Smooth muscle cell (in vitro differentiated cells): ENCODE measurements around the gene SAMD10. TPM values are rescaled to one million over a fixed set of nuclear protein-coding genes. Genes with fewer than 3 reads are reported as not detected.

Experiments used
- DNase-seq: peaks from one replicate; lab custom pipeline; 2025; ENCODE audit not compliant: unreplicated experiment; lab: John Stamatoyannopoulos, UW
- H2AFZ ChIP-seq: fragments of 200-600 bp; sonication (generic); 2 replicates; pipeline ENCODE4 v1.6.0; 2016; ENCODE audit warnings: antibody characterized with exemption, low read depth, mild to moderate bottlenecking
- H3F3A ChIP-seq: fragments of 200-600 bp; sonication (generic); 2 replicates; pipeline ENCODE4 v1.6.0; 2017; ENCODE audit warnings: antibody characterized with exemption, low read depth
- H3K27ac ChIP-seq: fragments of 200-600 bp; sonication (generic); 2 replicates; pipeline ENCODE4 v1.5.1; 2016; ENCODE audit warnings: low read depth, mild to moderate bottlenecking
- H3K27me3 ChIP-seq: fragments of 200-600 bp; sonication (generic); 2 replicates; pipeline ENCODE4 v1.6.1; 2016; ENCODE audit warnings: low read depth, mild to moderate bottlenecking
- H3K36me3 ChIP-seq: fragments of 200-600 bp; sonication (generic); 2 replicates; pipeline ENCODE4 v1.5.1; 2016; ENCODE audit warnings: low read depth
- H3K4me1 ChIP-seq: fragments of 200-600 bp; sonication (generic); 2 replicates; pipeline ENCODE4 v1.5.1; 2016; ENCODE audit warnings: low read depth
- H3K4me2 ChIP-seq: fragments of 200-600 bp; sonication (generic); 2 replicates; pipeline ENCODE4 v1.6.0; 2016; ENCODE audit warnings: mild to moderate bottlenecking
- H3K4me3 ChIP-seq: fragments of 200-600 bp; sonication (generic); 2 replicates; pipeline ENCODE4 v1.5.1; 2016; ENCODE audit warnings: mild to moderate bottlenecking
- H3K79me2 ChIP-seq: fragments of 200-600 bp; sonication (generic); 2 replicates; pipeline ENCODE4 v1.6.0; 2016; ENCODE audit warnings: low read depth, mild to moderate bottlenecking
- H3K9ac ChIP-seq: fragments of 200-600 bp; sonication (generic); 2 replicates; pipeline ENCODE4 v1.6.0; 2016; ENCODE audit warnings: low read depth
- H3K9me3 ChIP-seq: fragments of 200-600 bp; sonication (generic); replicated peaks from 2 replicates; pipeline ENCODE4 v1.5.1; 2016; ENCODE audit warnings: low read depth
- H4K20me1 ChIP-seq: fragments of 200-600 bp; sonication (generic); 2 replicates; pipeline ENCODE4 v1.6.0; 2016; ENCODE audit warnings: low read depth
- WGBS: methylation state at CpG from one replicate; pipeline ENCODE4 v1.1.7; 2016; ENCODE audit warnings: low lambda C conversion rate; 5-methylcytosine and 5-hydroxymethylcytosine counted together
- polyA plus RNA-seq: library from polyadenylated mRNA; unstranded; fragments of >200 nt; fragmentation: Nextera tagmentation; extraction: Ambion mirVana; gene quantifications from 2 replicates; pipeline ENCODE4 v1.2.1, GENCODE V29; 2016
- total RNA-seq: library from RNA; depleted of rRNA; stranded (reverse); fragments of >200 nt; gene quantifications from 2 replicates; pipeline ENCODE4 v1.2.3, GENCODE V29; 2014
- TF ChIP-seq, protein P1 (sequence below): fragments of 200-600 bp; sonication (generic); IDR thresholded peaks from 2 replicates; pipeline ENCODE4 v1.5.1; 2017; ENCODE audit warnings: borderline replicate concordance, mild to moderate bottlenecking, antibody characterized with exemption; ENCODE audit not compliant: insufficient read depth, poor library complexity, severe bottlenecking

Gene SAMD10
- total and polyA plus RNA-seq, 2 experiments from 2014 or later: 0.13 to 1.2 TPM

DNA sequence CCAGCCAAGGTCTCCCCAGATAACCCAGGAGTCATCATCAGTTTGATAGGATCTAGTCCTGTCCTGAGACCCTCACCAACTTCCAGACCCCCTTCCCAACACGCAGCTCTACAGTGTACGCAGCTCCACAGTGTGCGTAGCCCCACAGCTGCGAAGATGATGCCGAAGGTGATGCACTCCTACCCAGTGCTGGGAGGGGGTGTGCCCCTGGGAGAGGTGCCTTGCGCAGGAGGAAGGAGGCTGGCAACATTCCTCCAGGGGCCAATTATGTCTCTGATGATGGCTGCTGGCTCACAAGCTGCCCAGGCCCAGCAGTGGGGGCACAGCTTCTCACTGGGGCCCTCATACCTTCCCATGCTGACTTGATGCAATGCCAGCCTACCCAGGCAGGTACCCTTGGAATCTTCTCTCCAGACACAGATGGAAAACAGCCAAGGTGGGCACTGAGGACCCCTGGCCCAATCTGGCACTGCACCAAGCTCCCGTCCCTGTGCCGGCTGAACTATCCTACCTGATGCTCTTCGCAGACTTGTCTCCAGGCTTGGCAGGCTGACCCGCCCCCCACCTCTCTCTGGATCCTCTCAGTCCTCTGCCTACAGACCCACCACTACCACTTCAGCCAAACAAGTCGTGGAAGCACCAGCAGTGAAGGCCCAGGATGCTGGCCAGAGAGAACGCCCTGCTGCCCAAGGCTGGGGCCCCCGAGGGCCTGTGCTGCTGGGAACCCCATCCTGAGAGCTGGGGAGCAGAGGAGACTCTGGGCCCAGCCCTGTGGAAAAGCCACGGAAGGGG lies 11.1 kb downstream of the SAMD10 start:
- 91% methylated on average over 14 of the region's 14 CpGs for WGBS
- H3K27ac ChIP-seq: no peak overlapping the region
- no peak overlapping the region for H3K9ac ChIP-seq
- no peaks in the 10 kb centered on the region for H3F3A ChIP-seq
- peaks cover 12% of the 10 kb centered on the region for H3K4me1 ChIP-seq
- no peak for DNase-seq
- H4K20me1 ChIP-seq: no peaks in the 10 kb centered on the region
- peak overlapping the region; percentile 65 for H3K4me3 ChIP-seq
- no peaks in the 10 kb centered on the region for H3K9me3 ChIP-seq
- peak overlapping the region; percentile 98 for H3K4me2 ChIP-seq
- peaks cover 3% of the 10 kb centered on the region for H3K79me2 ChIP-seq
- H3K27me3 ChIP-seq: no peaks in the 10 kb centered on the region
- no peak overlapping the region for H2AFZ ChIP-seq
- TF ChIP-seq, protein P1, sequence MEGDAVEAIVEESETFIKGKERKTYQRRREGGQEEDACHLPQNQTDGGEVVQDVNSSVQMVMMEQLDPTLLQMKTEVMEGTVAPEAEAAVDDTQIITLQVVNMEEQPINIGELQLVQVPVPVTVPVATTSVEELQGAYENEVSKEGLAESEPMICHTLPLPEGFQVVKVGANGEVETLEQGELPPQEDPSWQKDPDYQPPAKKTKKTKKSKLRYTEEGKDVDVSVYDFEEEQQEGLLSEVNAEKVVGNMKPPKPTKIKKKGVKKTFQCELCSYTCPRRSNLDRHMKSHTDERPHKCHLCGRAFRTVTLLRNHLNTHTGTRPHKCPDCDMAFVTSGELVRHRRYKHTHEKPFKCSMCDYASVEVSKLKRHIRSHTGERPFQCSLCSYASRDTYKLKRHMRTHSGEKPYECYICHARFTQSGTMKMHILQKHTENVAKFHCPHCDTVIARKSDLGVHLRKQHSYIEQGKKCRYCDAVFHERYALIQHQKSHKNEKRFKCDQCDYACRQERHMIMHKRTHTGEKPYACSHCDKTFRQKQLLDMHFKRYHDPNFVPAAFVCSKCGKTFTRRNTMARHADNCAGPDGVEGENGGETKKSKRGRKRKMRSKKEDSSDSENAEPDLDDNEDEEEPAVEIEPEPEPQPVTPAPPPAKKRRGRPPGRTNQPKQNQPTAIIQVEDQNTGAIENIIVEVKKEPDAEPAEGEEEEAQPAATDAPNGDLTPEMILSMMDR: no peak
- H3K36me3 ChIP-seq: no peaks in the 10 kb centered on the region

- H3K9ac ChIP-seq: no peak overlapping the region
- H3K36me3 ChIP-seq: no peaks in the 10 kb centered on the region
- H3K79me2 ChIP-seq: peaks cover 3% of the 10 kb centered on the region
- no peaks in the 10 kb centered on the region for H4K20me1 ChIP-seq
- no peak overlapping the region for H2AFZ ChIP-seq
- no peak overlapping the region for H3K4me2 ChIP-seq
- H3K4me3 ChIP-seq: no peak overlapping the region
- TF ChIP-seq, protein P1: no peak
- peaks cover 12% of the 10 kb centered on the region for H3K4me1 ChIP-seq
- H3K27me3 ChIP-seq: no peaks in the 10 kb centered on the region
- no peak overlapping the region for H3K27ac ChIP-seq
- no peaks in the 10 kb centered on the region for H3F3A ChIP-seq
- DNase-seq: no peak
- WGBS: 95% methylated on average over 28 of the region's 28 CpGs
- no peaks in the 10 kb centered on the region for H3K9me3 ChIP-seq
These were observed 11.9 kb downstream of the SAMD10 start for GRCh38 chr20:63967330-63968135.

DNA sequence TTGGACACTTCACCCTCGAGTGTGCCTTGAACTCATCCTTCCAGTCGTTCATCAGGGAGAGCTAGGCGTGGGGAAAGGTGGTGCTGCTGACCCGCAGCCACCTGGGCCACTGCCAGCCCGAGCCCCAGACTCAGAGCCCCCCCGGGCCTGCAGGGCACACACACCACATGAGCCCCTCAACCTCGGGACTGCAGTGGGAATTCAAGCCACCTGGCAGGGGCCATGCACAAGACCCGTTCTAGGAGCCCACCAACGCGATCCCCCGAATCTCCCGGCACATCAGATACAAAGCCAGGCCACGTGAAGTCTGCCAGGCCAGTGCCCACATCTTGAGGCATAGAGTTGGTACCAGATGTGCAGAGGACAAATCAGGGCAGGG lies 12.5 kb downstream of the SAMD10 start:
- peaks cover 3% of the 10 kb centered on the region for H3K79me2 ChIP-seq
- no peak overlapping the region for H2AFZ ChIP-seq
- TF ChIP-seq, protein P1: no peak
- no peaks in the 10 kb centered on the region for H3F3A ChIP-seq
- peaks cover 12% of the 10 kb centered on the region for H3K4me1 ChIP-seq
- no peak overlapping the region for H3K4me2 ChIP-seq
- no peaks in the 10 kb centered on the region for H4K20me1 ChIP-seq
- H3K36me3 ChIP-seq: no peaks in the 10 kb centered on the region
- H3K27me3 ChIP-seq: no peaks in the 10 kb centered on the region
- DNase-seq: no peak
- WGBS: 97% methylated on average over 13 of the region's 13 CpGs
- no peak overlapping the region for H3K4me3 ChIP-seq
- no peaks in the 10 kb centered on the region for H3K9me3 ChIP-seq
- no peak overlapping the region for H3K9ac ChIP-seq
- H3K27ac ChIP-seq: no peak overlapping the region
